GM20000 (cell line): ENCODE data around the gene LHX1.

Experiments
- DNase-seq: peaks from one replicate; pipeline ENCODE4 v3.0.0; 2012; ENCODE audit warnings: low spot score
- CTCF ChIP-seq: IDR thresholded peaks from 2 replicates; pipeline ENCODE4 v1.5.1; 2012; ENCODE audit warnings: mild to moderate bottlenecking, control low read depth; ENCODE audit errors: extremely low read depth, missing control alignments

Gene LHX1

GRCh38 chr17:36913132-36913531 is 24.1 kb upstream of the LHX1 start:
- no peak for TF ChIP-seq CTCF
- DNase-seq, result no peak

GRCh38 chr17:36918211-36918691 is 19.0 kb upstream of the LHX1 start:
- no peak for TF ChIP-seq CTCF
- DNase-seq, result no peak

GRCh38 chr17:36919407-36919968 is 17.8 kb upstream of the LHX1 start:
- no peak for DNase-seq
- no peak for TF ChIP-seq CTCF

GRCh38 chr17:36920032-36921005 is 17.0 kb upstream of the LHX1 start:
- TF ChIP-seq CTCF, result no peak
- no peak for DNase-seq

- TF ChIP-seq CTCF, result no peak
- DNase-seq, result no peak
These were observed 16.0 kb upstream of the LHX1 start for GRCh38 chr17:36921095-36921851.

- no peak for TF ChIP-seq CTCF
- DNase-seq, result no peak
These were observed 15.1 kb upstream of the LHX1 start for GRCh38 chr17:36922175-36922574.

GRCh38 chr17:36923814-36924221 is 13.5 kb upstream of the LHX1 start:
- no peak for TF ChIP-seq CTCF
- DNase-seq, result no peak
